ENCODE results near the gene ZNF654.

The ZNF654 gene

GRCh38 chr3:88191872-88192409 lies 132.9 kb downstream of the ZNF654 start:
- no peak for DNase-seq (ENCODE audit: low read depth)
- TF ChIP-seq, protein P1, sequence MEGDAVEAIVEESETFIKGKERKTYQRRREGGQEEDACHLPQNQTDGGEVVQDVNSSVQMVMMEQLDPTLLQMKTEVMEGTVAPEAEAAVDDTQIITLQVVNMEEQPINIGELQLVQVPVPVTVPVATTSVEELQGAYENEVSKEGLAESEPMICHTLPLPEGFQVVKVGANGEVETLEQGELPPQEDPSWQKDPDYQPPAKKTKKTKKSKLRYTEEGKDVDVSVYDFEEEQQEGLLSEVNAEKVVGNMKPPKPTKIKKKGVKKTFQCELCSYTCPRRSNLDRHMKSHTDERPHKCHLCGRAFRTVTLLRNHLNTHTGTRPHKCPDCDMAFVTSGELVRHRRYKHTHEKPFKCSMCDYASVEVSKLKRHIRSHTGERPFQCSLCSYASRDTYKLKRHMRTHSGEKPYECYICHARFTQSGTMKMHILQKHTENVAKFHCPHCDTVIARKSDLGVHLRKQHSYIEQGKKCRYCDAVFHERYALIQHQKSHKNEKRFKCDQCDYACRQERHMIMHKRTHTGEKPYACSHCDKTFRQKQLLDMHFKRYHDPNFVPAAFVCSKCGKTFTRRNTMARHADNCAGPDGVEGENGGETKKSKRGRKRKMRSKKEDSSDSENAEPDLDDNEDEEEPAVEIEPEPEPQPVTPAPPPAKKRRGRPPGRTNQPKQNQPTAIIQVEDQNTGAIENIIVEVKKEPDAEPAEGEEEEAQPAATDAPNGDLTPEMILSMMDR (IDR thresholded peaks at IDR 0.05; ENCODE audit: low read length, missing control alignments), result no peak
- no peak overlapping the region for H3K4me3 ChIP-seq (replicated peaks; ENCODE audit: low read depth, low read length)

GRCh38 chr3:88192631-88193030 lies 133.6 kb downstream of the ZNF654 start:
- no peak for DNase-seq (ENCODE audit: low read depth)
- H3K4me3 ChIP-seq (replicated peaks; ENCODE audit: low read depth, low read length), result no peak overlapping the region
- TF ChIP-seq, protein P1 (IDR thresholded peaks at IDR 0.05; ENCODE audit: low read length, missing control alignments), result no peak

All from fibroblast of pulmonary artery (primary cell).